Measurements from ENCODE around the gene FMN1.

GRCh38 chr15:33211176-33211808, 16.8 kb upstream of the FMN1 start:
- no peak for TF ChIP-seq POLR2A (IDR thresholded peaks at IDR 0.05)
- TF ChIP-seq, protein P1, sequence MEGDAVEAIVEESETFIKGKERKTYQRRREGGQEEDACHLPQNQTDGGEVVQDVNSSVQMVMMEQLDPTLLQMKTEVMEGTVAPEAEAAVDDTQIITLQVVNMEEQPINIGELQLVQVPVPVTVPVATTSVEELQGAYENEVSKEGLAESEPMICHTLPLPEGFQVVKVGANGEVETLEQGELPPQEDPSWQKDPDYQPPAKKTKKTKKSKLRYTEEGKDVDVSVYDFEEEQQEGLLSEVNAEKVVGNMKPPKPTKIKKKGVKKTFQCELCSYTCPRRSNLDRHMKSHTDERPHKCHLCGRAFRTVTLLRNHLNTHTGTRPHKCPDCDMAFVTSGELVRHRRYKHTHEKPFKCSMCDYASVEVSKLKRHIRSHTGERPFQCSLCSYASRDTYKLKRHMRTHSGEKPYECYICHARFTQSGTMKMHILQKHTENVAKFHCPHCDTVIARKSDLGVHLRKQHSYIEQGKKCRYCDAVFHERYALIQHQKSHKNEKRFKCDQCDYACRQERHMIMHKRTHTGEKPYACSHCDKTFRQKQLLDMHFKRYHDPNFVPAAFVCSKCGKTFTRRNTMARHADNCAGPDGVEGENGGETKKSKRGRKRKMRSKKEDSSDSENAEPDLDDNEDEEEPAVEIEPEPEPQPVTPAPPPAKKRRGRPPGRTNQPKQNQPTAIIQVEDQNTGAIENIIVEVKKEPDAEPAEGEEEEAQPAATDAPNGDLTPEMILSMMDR (IDR thresholded peaks at IDR 0.05), result no peak
